SK-N-SH (cell line): ENCODE measurements around the gene HSF4. TPM values are rescaled to one million over a fixed set of nuclear protein-coding genes. Genes with fewer than 3 reads are reported as not detected.

Source experiments
- CTCF ChIA-PET: fragments of 300-600, 350-600 bp; formaldehyde crosslinking; extraction: SDS; loops from one replicate; lab custom pipeline; 2021; lab: Yijun Ruan, JAX
- POLR2A ChIA-PET: fragments of 350-600 bp; sonication (Branson Sonifier 250); formaldehyde crosslinking; extraction: SDS; loops from one replicate; lab custom pipeline; 2020; ENCODE audit warnings: antibody characterized with exemption, inconsistent platforms; lab: Yijun Ruan, JAX
- DNase-seq: peaks from one replicate; pipeline ENCODE4 v3.0.0; 2012
- H2AFZ ChIP-seq: fragments of 200-600 bp; sonication (generic); 2 replicates; pipeline ENCODE4 v1.8.1; 2016; ENCODE audit warnings: antibody characterized with exemption, mild to moderate bottlenecking, low read depth
- H3F3A ChIP-seq: fragments of 200-600 bp; sonication (generic); replicated peaks from 2 replicates; pipeline ENCODE3; 2016; ENCODE audit warnings: antibody characterized with exemption, mild to moderate bottlenecking; ENCODE audit not compliant: insufficient read depth
- H3K27ac ChIP-seq, 2 experiments: fragments of 200-500 bp in 1 of 2; fragments of 200-600 bp in 1 of 2; sonication (Bioruptor generic) in 1 of 2; sonication (generic), shearing (Covaris generic) in 1 of 2; 2 replicates each; pipeline versions ENCODE4 v1.5.1 to v1.6.1; 2014 to 2016; ENCODE audit warnings: low read depth in 2 of 2, inconsistent platforms in 1 of 2, low read length in 1 of 2, mild to moderate bottlenecking in 1 of 2, mixed read lengths in 1 of 2
- H3K27me3 ChIP-seq: fragments of 200-600 bp; sonication (generic), shearing (Covaris generic); 2 replicates; pipeline ENCODE4 v1.6.1; 2016; ENCODE audit warnings: mixed run types; ENCODE audit not compliant: insufficient read depth
- H3K36me3 ChIP-seq, 2 experiments: fragments of 200-500 bp in 1 of 2; fragments of 200-600 bp in 1 of 2; sonication (Bioruptor generic) in 1 of 2; sonication (generic) in 1 of 2; replicated peaks in 1 of 2; 2 replicates each; pipeline versions ENCODE3 to v1.5.1; 2014 to 2016; ENCODE audit warnings: low read length in 1 of 2, mild to moderate bottlenecking in 1 of 2; ENCODE audit not compliant: insufficient read depth in 2 of 2, control insufficient read depth in 1 of 2
- H3K4me1 ChIP-seq, 2 experiments: fragments of 200-500 bp in 1 of 2; fragments of 200-600 bp in 1 of 2; sonication (Bioruptor generic) in 1 of 2; sonication (generic), shearing (Covaris generic) in 1 of 2; 2 replicates each; pipeline versions ENCODE4 v1.5.1 to v1.6.1; 2014 to 2016; ENCODE audit warnings: low read depth in 1 of 2, low read length in 1 of 2, mixed run types in 1 of 2; ENCODE audit not compliant: insufficient read depth in 2 of 2, control insufficient read depth in 1 of 2
- H3K4me2 ChIP-seq: fragments of 200-600 bp; sonication (generic), shearing (Covaris generic); 2 replicates; pipeline ENCODE4 v1.6.1; 2017; ENCODE audit warnings: mixed run types
- H3K4me3 ChIP-seq, 2 experiments: fragments of 200-500 bp in 1 of 2; fragments of 200-600 bp in 1 of 2; sonication (Bioruptor generic) in 1 of 2; sonication (generic), shearing (Covaris generic) in 1 of 2; 2 replicates each; pipeline versions ENCODE4 v1.5.1 to v1.8.1; 2014 to 2016; ENCODE audit warnings: low read depth in 2 of 2, inconsistent platforms in 1 of 2, low read length in 1 of 2, mild to moderate bottlenecking in 1 of 2, mixed read lengths in 1 of 2, moderate library complexity in 1 of 2
- H3K79me2 ChIP-seq: fragments of 200-600 bp; sonication (generic); 2 replicates; pipeline ENCODE4 v1.8.1; 2017; ENCODE audit warnings: mild to moderate bottlenecking; ENCODE audit not compliant: insufficient read depth
- H3K9ac ChIP-seq: fragments of 200-600 bp; sonication (generic); 2 replicates; pipeline ENCODE4 v1.6.1; 2017; ENCODE audit warnings: mixed run types
- H3K9me2 ChIP-seq: fragments of 200-600 bp; sonication (generic); 2 replicates; pipeline ENCODE4 v1.6.1; 2017; ENCODE audit warnings: mixed run types
- H3K9me3 ChIP-seq: fragments of 200-600 bp; sonication (generic); 2 replicates; pipeline ENCODE4 v1.6.1; 2017; ENCODE audit warnings: mixed run types, mild to moderate bottlenecking, moderate library complexity
- H4K20me1 ChIP-seq: fragments of 200-600 bp; sonication (generic); 2 replicates; pipeline ENCODE4 v1.6.1; 2017; ENCODE audit warnings: mild to moderate bottlenecking, mixed run types; ENCODE audit not compliant: insufficient read depth
- CHD2 ChIP-seq: fragments of 150-350 bp; IDR thresholded peaks from 2 replicates; pipeline ENCODE4 v1.6.1; 2018; ENCODE audit warnings: low read length; ENCODE audit not compliant: partially characterized antibody
- MXI1 ChIP-seq: IDR thresholded peaks from 2 replicates; pipeline ENCODE4 v1.6.1; 2012; ENCODE audit warnings: mild to moderate bottlenecking, low read depth, low read length, improper control_type of control experiment
- NFIC ChIP-seq: IDR thresholded peaks from 2 replicates; pipeline ENCODE4 v1.4.0; 2012; ENCODE audit warnings: borderline replicate concordance
- NRF1 ChIP-seq: IDR thresholded peaks from 2 replicates; pipeline ENCODE4 v1.6.1; 2012; ENCODE audit warnings: low read depth, mild to moderate bottlenecking, low read length
- POLR2AphosphoS5 ChIP-seq: IDR thresholded peaks from 2 replicates; pipeline ENCODE4 v1.6.1; 2012; ENCODE audit warnings: low read depth, low read length
- RFX5 ChIP-seq: IDR thresholded peaks from 2 replicates; pipeline ENCODE4 v1.6.1; 2012; ENCODE audit warnings: mild to moderate bottlenecking, improper control_type of control experiment, low read length
- TCF12 ChIP-seq: IDR thresholded peaks from 2 replicates; pipeline ENCODE4 v1.4.0; 2012
- TEAD4 ChIP-seq: IDR thresholded peaks from 2 replicates; pipeline ENCODE4 v1.4.0; 2012; ENCODE audit warnings: mild to moderate bottlenecking, borderline replicate concordance; ENCODE audit not compliant: insufficient read depth
- WGBS: methylation state at CpG from one replicate; pipeline ENCODE4 v1.1.6; 2017; ENCODE audit warnings: low lambda C conversion rate; 5-methylcytosine and 5-hydroxymethylcytosine counted together
- polyA plus RNA-seq, 3 experiments: library from polyadenylated mRNA; depleted of rRNA; stranded (reverse); fragments of >200 nt; gene quantifications; 2 replicates each; pipeline ENCODE4 v1.2.3, GENCODE V29; 2012
- TF ChIP-seq, protein P1 (sequence below): IDR thresholded peaks from 2 replicates; pipeline ENCODE4; 2012

The HSF4 gene
- polyA plus RNA-seq, 1 of the 3 experiments (the other 2 are of a cell fraction), result 33.4 TPM

DNA sequence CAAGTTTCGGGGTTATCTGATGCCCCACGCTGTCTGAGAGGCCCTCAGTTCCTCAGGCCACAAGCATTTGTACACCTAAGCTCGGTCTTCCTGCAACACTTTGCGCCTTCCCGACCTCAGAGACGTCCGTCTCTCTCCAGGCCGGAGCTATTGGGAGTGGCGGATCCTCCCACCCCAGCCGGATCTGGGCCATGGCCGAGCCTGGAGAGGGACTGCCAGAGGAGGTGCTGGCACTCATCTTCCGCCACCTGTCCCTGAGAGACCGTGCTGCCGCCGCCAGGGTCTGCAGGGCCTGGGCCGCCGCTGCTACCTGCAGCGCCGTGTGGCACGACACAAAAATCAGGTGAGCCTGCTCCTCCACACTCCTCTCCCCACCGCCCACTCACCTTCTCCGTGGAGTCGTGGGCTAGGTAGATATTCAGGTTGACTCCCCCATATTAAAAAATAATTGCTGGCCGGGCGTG lies 2.9 kb upstream of the HSF4 start (continued):
- no peak for TF ChIP-seq TEAD4
- TF ChIP-seq MXI1, result no peak
- TF ChIP-seq, protein P1, sequence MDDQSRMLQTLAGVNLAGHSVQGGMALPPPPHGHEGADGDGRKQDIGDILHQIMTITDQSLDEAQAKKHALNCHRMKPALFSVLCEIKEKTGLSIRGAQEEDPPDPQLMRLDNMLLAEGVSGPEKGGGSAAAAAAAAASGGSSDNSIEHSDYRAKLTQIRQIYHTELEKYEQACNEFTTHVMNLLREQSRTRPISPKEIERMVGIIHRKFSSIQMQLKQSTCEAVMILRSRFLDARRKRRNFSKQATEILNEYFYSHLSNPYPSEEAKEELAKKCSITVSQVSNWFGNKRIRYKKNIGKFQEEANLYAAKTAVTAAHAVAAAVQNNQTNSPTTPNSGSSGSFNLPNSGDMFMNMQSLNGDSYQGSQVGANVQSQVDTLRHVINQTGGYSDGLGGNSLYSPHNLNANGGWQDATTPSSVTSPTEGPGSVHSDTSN, result no peak
- TF ChIP-seq NFIC, result no peak

DNA sequence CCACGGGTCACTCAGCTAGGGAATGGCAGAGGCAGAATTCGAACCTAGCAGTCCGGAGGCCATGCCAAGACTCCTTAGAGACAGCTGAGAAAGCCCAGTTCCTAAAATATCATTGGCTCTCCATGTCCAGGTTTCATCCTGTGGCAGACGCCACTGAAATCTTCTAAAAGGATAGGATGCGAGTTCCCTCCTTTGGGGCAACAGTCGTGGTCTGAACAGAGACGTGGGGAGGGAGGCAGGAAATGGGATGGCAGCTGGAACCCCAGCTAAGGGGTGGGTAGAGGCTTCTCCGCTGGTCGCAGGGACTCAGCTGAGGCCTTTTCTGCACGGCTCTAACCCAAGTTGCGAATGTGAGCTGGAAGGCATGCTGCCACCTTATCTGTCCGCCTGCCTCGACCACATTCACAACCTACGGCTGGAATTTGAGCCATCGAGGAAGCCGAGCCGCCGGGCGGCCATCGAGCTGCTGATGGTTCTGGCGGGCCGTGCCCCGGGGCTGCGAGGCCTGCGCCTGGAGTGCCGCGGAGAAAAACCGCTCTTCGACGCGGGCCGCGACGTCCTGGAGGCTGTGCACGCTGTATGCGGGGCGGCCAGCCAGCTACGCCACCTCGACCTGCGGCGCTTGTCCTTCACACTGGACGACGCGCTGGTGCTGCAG lies 1.9 kb upstream of the HSF4 start:
- H3K27me3 ChIP-seq, result no peaks in the 10 kb centered on the region
- H2AFZ ChIP-seq, result no peak overlapping the region
- H4K20me1 ChIP-seq, result 0 out of 2 replicates have a peak, but pooled peaks cover 2% of the 10 kb centered on the region
- no peaks in the 10 kb centered on the region for H3K9me2 ChIP-seq
- POLR2A ChIA-PET, result interaction anchor here (1.6 to 3.9 kb wide), 4 partner anchors 11 to 23 kb away, joined by 4 to 37 read pairs (median 8); partner anchors contain the start of gene B3GNT9
- H3K27ac ChIP-seq, result peak overlapping the region in 1 of 2 experiments; percentile 90; a peak in 2 of 4 replicates
- H3K4me3 ChIP-seq, result no peak overlapping the region; a peak in 1 of 4 replicates
- H3K4me1 ChIP-seq, result peaks cover 4 to 30% of the 10 kb centered on the region in 2 experiments; a peak in 1 of 4 replicates
- no peak overlapping the region for H3K4me2 ChIP-seq
- H3K9me3 ChIP-seq, result no peaks in the 10 kb centered on the region
- no peak for TF ChIP-seq POLR2AphosphoS5
- peak; percentile 96 for TF ChIP-seq RFX5
- TF ChIP-seq, all 33 proteins: peak for 1
- CTCF ChIA-PET, result interaction anchor here (0.9 to 14.2 kb wide), 13 partner anchors 7 to 210 kb away, joined by 3 to 470 read pairs (median 8); partner anchors contain the start of genes B3GNT9 and CBFB
- 89% methylated on average over 43 of the region's 44 CpGs for WGBS
- H3F3A ChIP-seq, result peaks cover 12% of the 10 kb centered on the region
- H3K79me2 ChIP-seq, result no peaks in the 10 kb centered on the region
- no peak overlapping the region for H3K9ac ChIP-seq
- DNase-seq, result no peak
- H3K36me3 ChIP-seq, result no peaks in the 10 kb centered on the region

DNA sequence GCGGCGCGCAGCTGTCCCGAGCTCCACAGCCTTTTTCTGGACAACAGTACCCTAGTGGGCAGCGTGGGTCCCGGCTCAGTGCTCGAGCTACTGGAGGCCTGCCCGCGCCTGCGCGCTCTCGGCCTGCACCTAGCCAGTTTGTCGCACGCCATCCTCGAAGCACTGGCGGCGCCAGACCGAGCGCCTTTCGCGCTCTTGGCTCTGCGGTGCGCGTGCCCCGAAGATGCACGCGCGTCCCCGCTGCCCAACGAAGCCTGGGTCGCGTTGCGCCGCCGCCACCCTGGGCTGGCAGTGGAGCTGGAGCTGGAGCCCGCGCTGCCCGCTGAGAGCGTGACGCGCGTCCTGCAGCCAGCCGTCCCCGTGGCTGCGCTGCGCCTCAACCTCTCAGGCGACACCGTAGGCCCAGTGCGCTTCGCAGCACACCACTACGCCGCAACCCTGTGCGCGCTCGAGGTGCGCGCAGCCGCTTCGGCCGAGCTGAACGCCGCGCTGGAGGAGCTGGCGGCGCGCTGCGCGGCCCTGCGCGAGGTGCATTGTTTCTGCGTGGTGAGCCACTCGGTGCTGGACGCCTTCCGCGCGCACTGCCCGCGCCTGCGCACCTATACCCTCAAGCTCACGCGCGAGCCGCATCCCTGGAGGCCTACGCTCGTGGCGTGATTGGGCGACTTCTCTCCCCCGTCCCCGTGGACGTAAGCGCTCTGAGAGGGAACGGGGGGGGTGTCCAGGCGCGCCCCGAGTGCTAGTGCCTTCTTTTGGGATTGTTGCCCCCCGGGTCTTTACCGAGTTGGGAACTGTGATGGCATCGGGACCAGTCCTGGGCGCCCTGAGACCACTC lies 1.2 kb upstream of the HSF4 start:
- H2AFZ ChIP-seq, result no peak overlapping the region
- H3K4me2 ChIP-seq, result peak overlapping the region; percentile 15; the same call in 1 of the 2 replicates
- peak; percentile 83 for DNase-seq
- no peaks in the 10 kb centered on the region for H3K79me2 ChIP-seq
- H3K27me3 ChIP-seq, result no peaks in the 10 kb centered on the region
- H4K20me1 ChIP-seq, result no peaks in the 10 kb centered on the region
- no peaks in the 10 kb centered on the region for H3K9me2 ChIP-seq
- peaks cover 14% of the 10 kb centered on the region for H3F3A ChIP-seq
- POLR2A ChIA-PET, result interaction anchor here (1.3 to 3.9 kb wide), 5 partner anchors 11 to 22 kb away, joined by 3 to 37 read pairs (median 6); partner anchors contain the start of gene B3GNT9
- H3K4me3 ChIP-seq, result peak overlapping the region in 1 of 2 experiments; percentile 49; a peak in 2 of 4 replicates
- H3K36me3 ChIP-seq, result no peaks in the 10 kb centered on the region
- WGBS, result 31% methylated on average over 39 of the region's 99 CpGs
- no peak overlapping the region for H3K9ac ChIP-seq
- peak; percentile 41 for TF ChIP-seq CHD2
- TF ChIP-seq NRF1, result peak; percentile 72
- no peak for TF ChIP-seq TCF12
- TF ChIP-seq, all 33 proteins: peak for 2
- H3K9me3 ChIP-seq, result no peaks in the 10 kb centered on the region
- peaks cover 4 to 30% of the 10 kb centered on the region in 2 experiments; a peak in 1 of 4 replicates for H3K4me1 ChIP-seq
- H3K27ac ChIP-seq, result peak overlapping the region in 1 of 2 experiments; percentile 90; a peak in 2 of 4 replicates
- CTCF ChIA-PET, result interaction anchor here (1.1 to 14.2 kb wide), 12 partner anchors 8 to 209 kb away, joined by 4 to 470 read pairs (median 8); partner anchors contain the start of genes B3GNT9 and CBFB
